ENCODE measurements around the gene PSMD6. TPM values are rescaled to one million over a fixed set of nuclear protein-coding genes. Genes with fewer than 3 reads are reported as not detected.

PSMD6 gene
- total RNA-seq, 1 donor from 2014 or later: 76.9 TPM

GRCh38 chr3:64022451-64023186 lies 675 bp downstream of the PSMD6 start:
- H3K27me3 Mint-ChIP-seq: no peaks in the 10 kb centered on the region
- peak overlapping the region; percentile 96 for H3K27ac Mint-ChIP-seq
- H3K36me3 Mint-ChIP-seq (ENCODE audit: insufficient read depth): peaks cover 10% of the 10 kb centered on the region
- no peak for DNase-seq (ENCODE audit: low spot score, unreplicated experiment)
- H3K9me3 Mint-ChIP-seq (ENCODE audit: low read depth): no peaks in the 10 kb centered on the region
- H3K4me3 Mint-ChIP-seq (ENCODE audit: low read depth): peak overlapping the region; percentile 90
- TF ChIP-seq CTCF (IDR thresholded peaks at IDR 0.05; ENCODE audit: unreplicated experiment): no peak
- H3K4me1 Mint-ChIP-seq (ENCODE audit: low read depth): peaks cover 17% of the 10 kb centered on the region

GRCh38 chr3:64021922-64022321 lies 1.4 kb downstream of the PSMD6 start:
- peak overlapping the region; percentile 90 for H3K4me3 Mint-ChIP-seq (ENCODE audit: low read depth)
- DNase-seq (ENCODE audit: low spot score, unreplicated experiment): no peak
- peaks cover 10% of the 10 kb centered on the region for H3K36me3 Mint-ChIP-seq (ENCODE audit: insufficient read depth)
- H3K27me3 Mint-ChIP-seq: no peaks in the 10 kb centered on the region
- no peak overlapping the region for H3K27ac Mint-ChIP-seq
- H3K9me3 Mint-ChIP-seq (ENCODE audit: low read depth): no peaks in the 10 kb centered on the region
- peaks cover 13% of the 10 kb centered on the region for H3K4me1 Mint-ChIP-seq (ENCODE audit: low read depth)
- TF ChIP-seq CTCF (IDR thresholded peaks at IDR 0.05; ENCODE audit: unreplicated experiment): no peak

GRCh38 chr3:64019879-64020278 lies 3.4 kb downstream of the PSMD6 start:
- TF ChIP-seq CTCF (IDR thresholded peaks at IDR 0.05; ENCODE audit: unreplicated experiment): no peak
- peaks cover 11% of the 10 kb centered on the region for H3K36me3 Mint-ChIP-seq (ENCODE audit: insufficient read depth)
- DNase-seq (ENCODE audit: low spot score, unreplicated experiment): no peak
- no peaks in the 10 kb centered on the region for H3K9me3 Mint-ChIP-seq (ENCODE audit: low read depth)
- no peaks in the 10 kb centered on the region for H3K27me3 Mint-ChIP-seq
- no peak overlapping the region for H3K4me3 Mint-ChIP-seq (ENCODE audit: low read depth)
- H3K4me1 Mint-ChIP-seq (ENCODE audit: low read depth): peaks cover 13% of the 10 kb centered on the region
- H3K27ac Mint-ChIP-seq: no peak overlapping the region

- Mint-ChIP-seq H3K4me3 (ENCODE audit: low read depth) (no peak overlapping the region), H3K27me3 (no peaks in the 10 kb centered on the region), H3K9me3 (ENCODE audit: low read depth) (no peaks in the 10 kb centered on the region), H3K27ac (no peak overlapping the region), H3K36me3 (ENCODE audit: insufficient read depth) (peaks cover 16% of the 10 kb centered on the region), H3K4me1 (ENCODE audit: low read depth) (peaks cover 13% of the 10 kb centered on the region)
- DNase-seq (ENCODE audit: low spot score, unreplicated experiment): no peak
- no peak for TF ChIP-seq CTCF (IDR thresholded peaks at IDR 0.05; ENCODE audit: unreplicated experiment)
Measured at GRCh38 chr3:64019271-64019670, 4.0 kb downstream of the PSMD6 start.

GRCh38 chr3:64016941-64017620 lies 6.2 kb downstream of the PSMD6 start:
- DNase-seq (ENCODE audit: low spot score, unreplicated experiment): no peak
- H3K9me3 Mint-ChIP-seq (ENCODE audit: low read depth): no peaks in the 10 kb centered on the region
- no peak overlapping the region for H3K4me3 Mint-ChIP-seq (ENCODE audit: low read depth)
- peak overlapping the region; percentile 0 for H3K27ac Mint-ChIP-seq
- peaks cover 5% of the 10 kb centered on the region for H3K4me1 Mint-ChIP-seq (ENCODE audit: low read depth)
- H3K36me3 Mint-ChIP-seq (ENCODE audit: insufficient read depth): peaks cover 29% of the 10 kb centered on the region
- TF ChIP-seq CTCF (IDR thresholded peaks at IDR 0.05; ENCODE audit: unreplicated experiment): no peak
- no peaks in the 10 kb centered on the region for H3K27me3 Mint-ChIP-seq
